B cell (primary cell): Measurements from ENCODE around the gene SMIM14.

Source experiments
- EZH2 ChIP-seq: IDR thresholded peaks from 2 replicates; pipeline ENCODE4 v1.6.1; 2012; ENCODE audit warnings: borderline replicate concordance, low read depth, mild to moderate bottlenecking, moderate library complexity, low read length; ENCODE audit not compliant: insufficient read depth, poor library complexity, severe bottlenecking
- TF ChIP-seq, protein P1 (sequence below): fragments of 200-600 bp; IDR thresholded peaks from one replicate; pipeline ENCODE4 v1.8.0; 2022; ENCODE audit warnings: antibody characterized with exemption, mild to moderate bottlenecking

GRCh38 chr4:39533541-39533940, 105.1 kb downstream of the SMIM14 start:
- TF ChIP-seq, protein P1, sequence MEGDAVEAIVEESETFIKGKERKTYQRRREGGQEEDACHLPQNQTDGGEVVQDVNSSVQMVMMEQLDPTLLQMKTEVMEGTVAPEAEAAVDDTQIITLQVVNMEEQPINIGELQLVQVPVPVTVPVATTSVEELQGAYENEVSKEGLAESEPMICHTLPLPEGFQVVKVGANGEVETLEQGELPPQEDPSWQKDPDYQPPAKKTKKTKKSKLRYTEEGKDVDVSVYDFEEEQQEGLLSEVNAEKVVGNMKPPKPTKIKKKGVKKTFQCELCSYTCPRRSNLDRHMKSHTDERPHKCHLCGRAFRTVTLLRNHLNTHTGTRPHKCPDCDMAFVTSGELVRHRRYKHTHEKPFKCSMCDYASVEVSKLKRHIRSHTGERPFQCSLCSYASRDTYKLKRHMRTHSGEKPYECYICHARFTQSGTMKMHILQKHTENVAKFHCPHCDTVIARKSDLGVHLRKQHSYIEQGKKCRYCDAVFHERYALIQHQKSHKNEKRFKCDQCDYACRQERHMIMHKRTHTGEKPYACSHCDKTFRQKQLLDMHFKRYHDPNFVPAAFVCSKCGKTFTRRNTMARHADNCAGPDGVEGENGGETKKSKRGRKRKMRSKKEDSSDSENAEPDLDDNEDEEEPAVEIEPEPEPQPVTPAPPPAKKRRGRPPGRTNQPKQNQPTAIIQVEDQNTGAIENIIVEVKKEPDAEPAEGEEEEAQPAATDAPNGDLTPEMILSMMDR = no peak
- TF ChIP-seq EZH2 = no peak
